HG02970 (cell line): Measurements from ENCODE around the gene COLGALT1.

Experiments used
- ATAC-seq: cut with Tn5 transposase; IDR thresholded peaks from one replicate; pipeline ENCODE4 v1.9.1; 2021; ENCODE audit warnings: mild to moderate bottlenecking, moderate library complexity, moderate number of reproducible peaks; ENCODE audit not compliant: unreplicated experiment, low FRiP score

The COLGALT1 gene

GRCh38 chr19:17617807-17618192 is 62.4 kb downstream of the COLGALT1 start:
- no peak for ATAC-seq

- ATAC-seq = no peak
These were observed 62.9 kb downstream of the COLGALT1 start for GRCh38 chr19:17618281-17618903.

- ATAC-seq = no peak
These were observed 63.5 kb downstream of the COLGALT1 start for GRCh38 chr19:17618936-17619335.

- no peak for ATAC-seq
These were observed 65.2 kb downstream of the COLGALT1 start for GRCh38 chr19:17620696-17621095.

GRCh38 chr19:17623224-17623935 is 67.9 kb downstream of the COLGALT1 start:
- ATAC-seq = no peak

- no peak for ATAC-seq
These were observed 69.0 kb downstream of the COLGALT1 start for GRCh38 chr19:17624314-17624991.

- ATAC-seq = no peak
These were observed 69.6 kb downstream of the COLGALT1 start for GRCh38 chr19:17625043-17625442.

GRCh38 chr19:17625980-17626379 is 70.5 kb downstream of the COLGALT1 start:
- ATAC-seq = no peak

- ATAC-seq = no peak
These were observed 71.1 kb downstream of the COLGALT1 start for GRCh38 chr19:17626456-17627015.

GRCh38 chr19:17627161-17627560 is 71.7 kb downstream of the COLGALT1 start:
- no peak for ATAC-seq

GRCh38 chr19:17627921-17628320 is 72.5 kb downstream of the COLGALT1 start:
- no peak for ATAC-seq

GRCh38 chr19:17629760-17630159 is 74.3 kb downstream of the COLGALT1 start:
- ATAC-seq = no peak

GRCh38 chr19:17632577-17632976 is 77.1 kb downstream of the COLGALT1 start:
- no peak for ATAC-seq
